ENCODE measurements around the gene SETD3.

DNA sequence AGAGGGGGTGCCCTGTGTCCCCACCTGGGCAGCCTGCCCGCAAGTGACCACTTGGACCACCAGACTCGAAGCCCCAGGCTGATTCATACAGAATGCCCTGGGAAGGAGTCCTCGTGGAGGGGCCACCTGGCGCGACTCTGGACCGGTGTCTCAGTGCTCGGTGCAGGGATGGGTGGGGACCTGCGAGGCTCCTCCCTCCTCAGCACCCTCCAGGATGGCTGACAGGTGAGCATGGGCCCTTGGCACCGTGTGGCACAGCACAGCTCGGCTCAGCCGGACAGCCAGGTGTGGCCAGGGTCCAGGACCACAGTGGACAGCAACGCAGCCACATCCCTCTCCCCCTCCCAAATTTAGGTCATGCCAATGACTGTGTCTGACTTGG is 45.0 kb upstream of the SETD3 start:
- TF ChIP-seq TAF1 (IDR thresholded peaks at IDR 0.05; ENCODE audit: borderline replicate concordance, insufficient read depth, low read length) (no peak), POLR2AphosphoS5 (IDR thresholded peaks at IDR 0.05; ENCODE audit: low read depth, low read length) (no peak), SIN3A (IDR thresholded peaks at IDR 0.05; ENCODE audit: borderline replicate concordance, insufficient read depth, low read length) (no peak)

All from PFSK-1 (cell line).